Endodermal cell (in vitro differentiated cells): Measurements from ENCODE around the gene TBL1X. TPM values are rescaled to one million over a fixed set of nuclear protein-coding genes. Genes with fewer than 3 reads are reported as not detected.

Experiments
- DNase-seq: peaks from one replicate; pipeline ENCODE4 v3.0.0-alpha.2; 2017
- H3K27ac ChIP-seq: 2 replicates; pipeline ENCODE4 v1.5.1; 2013; ENCODE audit warnings: mild to moderate bottlenecking, low read depth, low read length, moderate library complexity
- H3K27me3 ChIP-seq: 2 replicates; pipeline ENCODE4 v1.6.1; 2013; ENCODE audit warnings: mild to moderate bottlenecking, low read length, moderate library complexity; ENCODE audit not compliant: insufficient read depth, control insufficient read depth, poor library complexity, severe bottlenecking
- H3K36me3 ChIP-seq: 2 replicates; pipeline ENCODE4 v1.7.0; 2013; ENCODE audit warnings: mild to moderate bottlenecking, low read length, moderate library complexity; ENCODE audit not compliant: control insufficient read depth, insufficient read depth
- H3K4me1 ChIP-seq: one replicate; pipeline ENCODE4 v1.7.0; 2013; ENCODE audit warnings: low read length; ENCODE audit not compliant: control insufficient read depth, insufficient read depth
- H3K4me3 ChIP-seq: 2 replicates; pipeline ENCODE4 v1.5.1; 2013; ENCODE audit warnings: mild to moderate bottlenecking, low read length, moderate library complexity
- H3K9ac ChIP-seq: 2 replicates; pipeline ENCODE4 v1.6.1; 2013; ENCODE audit warnings: mild to moderate bottlenecking, low read length, moderate library complexity; ENCODE audit not compliant: poor library complexity, severe bottlenecking; ENCODE audit errors: extremely low read depth
- H3K9me3 ChIP-seq: 2 replicates; pipeline ENCODE4 v1.6.1; 2013; ENCODE audit warnings: mild to moderate bottlenecking, low read length, moderate library complexity; ENCODE audit not compliant: control insufficient read depth
- H3K27ac Mint-ChIP-seq: 2 replicates; pipeline ENCODE4 v1.8.0; 2020; ENCODE audit warnings: mixed read lengths
- H3K27me3 Mint-ChIP-seq: 2 replicates; pipeline ENCODE4 v1.8.0; 2021; ENCODE audit warnings: mild to moderate bottlenecking, mixed read lengths; ENCODE audit not compliant: insufficient read depth
- H3K36me3 Mint-ChIP-seq: 2 replicates; pipeline ENCODE4 v1.8.0; 2020; ENCODE audit warnings: low read depth, mixed read lengths
- H3K4me1 Mint-ChIP-seq: 2 replicates; pipeline ENCODE4 v1.8.0; 2020; ENCODE audit warnings: mixed read lengths
- H3K4me3 Mint-ChIP-seq: 2 replicates; pipeline ENCODE4 v1.8.0; 2020; ENCODE audit warnings: mild to moderate bottlenecking, moderate library complexity, mixed read lengths
- H3K9me3 Mint-ChIP-seq: 2 replicates; pipeline ENCODE4 v1.8.0; 2020; ENCODE audit warnings: mild to moderate bottlenecking, mixed read lengths
- WGBS, 2 experiments: methylation state at CpG; one replicate each; pipeline versions ENCODE4 v1.1.5 to v1.1.7; 2013; ENCODE audit warnings: missing lambda C conversion rate in 2 of 2, mixed read lengths in 1 of 2; ENCODE audit not compliant: insufficient coverage in 1 of 2, insufficient read length in 1 of 2; 5-methylcytosine and 5-hydroxymethylcytosine counted together
- total RNA-seq, 2 donors: library from RNA; stranded (reverse); fragmentation: NEBNext Ultra II Directional in 1 of 2; extraction: Animal tissue kit (Norgen Biotek cat#: 25700) in 1 of 2; gene quantifications; 2 replicates in 1 of 2; 3 replicates in 1 of 2; pipeline ENCODE4 v1.2.1, GENCODE V29; 2021
- TF ChIP-seq, protein P1 (sequence below): fragments of 200-600 bp; sonication (generic); conservative IDR thresholded peaks from 2 replicates; pipeline ENCODE4 v1.5.0; 2021; ENCODE audit warnings: antibody characterized with exemption, mild to moderate bottlenecking

Gene TBL1X
- total RNA-seq, 2 donors from 2014 or later, result 19.1 to 24.1 TPM

GRCh38 chrX:9500584-9500983 lies 35.7 kb downstream of the TBL1X start:
- no peaks in the 10 kb centered on the region for H3K27me3 Mint-ChIP-seq
- H3K36me3 Mint-ChIP-seq, result peaks cover 22% of the 10 kb centered on the region
- Histone ChIP-seq H3K9ac (no peak overlapping the region), H3K27me3 (no peaks in the 10 kb centered on the region), H3K4me3 (no peak overlapping the region), H3K9me3 (no peaks in the 10 kb centered on the region), H3K36me3 (no peaks in the 10 kb centered on the region), H3K4me1 (no peaks in the 10 kb centered on the region), H3K27ac (no peak overlapping the region)
- TF ChIP-seq, protein P1, sequence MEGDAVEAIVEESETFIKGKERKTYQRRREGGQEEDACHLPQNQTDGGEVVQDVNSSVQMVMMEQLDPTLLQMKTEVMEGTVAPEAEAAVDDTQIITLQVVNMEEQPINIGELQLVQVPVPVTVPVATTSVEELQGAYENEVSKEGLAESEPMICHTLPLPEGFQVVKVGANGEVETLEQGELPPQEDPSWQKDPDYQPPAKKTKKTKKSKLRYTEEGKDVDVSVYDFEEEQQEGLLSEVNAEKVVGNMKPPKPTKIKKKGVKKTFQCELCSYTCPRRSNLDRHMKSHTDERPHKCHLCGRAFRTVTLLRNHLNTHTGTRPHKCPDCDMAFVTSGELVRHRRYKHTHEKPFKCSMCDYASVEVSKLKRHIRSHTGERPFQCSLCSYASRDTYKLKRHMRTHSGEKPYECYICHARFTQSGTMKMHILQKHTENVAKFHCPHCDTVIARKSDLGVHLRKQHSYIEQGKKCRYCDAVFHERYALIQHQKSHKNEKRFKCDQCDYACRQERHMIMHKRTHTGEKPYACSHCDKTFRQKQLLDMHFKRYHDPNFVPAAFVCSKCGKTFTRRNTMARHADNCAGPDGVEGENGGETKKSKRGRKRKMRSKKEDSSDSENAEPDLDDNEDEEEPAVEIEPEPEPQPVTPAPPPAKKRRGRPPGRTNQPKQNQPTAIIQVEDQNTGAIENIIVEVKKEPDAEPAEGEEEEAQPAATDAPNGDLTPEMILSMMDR, result no peak
- H3K4me3 Mint-ChIP-seq, result no peak overlapping the region
- DNase-seq, result no peak
- WGBS, 2 experiments, result 94% methylated on average over 6 of the region's 6 CpGs; no CpG with 5 or more reads in 1 of the 2 experiments
- H3K27ac Mint-ChIP-seq, result no peak overlapping the region
- H3K9me3 Mint-ChIP-seq, result peaks cover 59% of the 10 kb centered on the region
- no peaks in the 10 kb centered on the region for H3K4me1 Mint-ChIP-seq

DNA sequence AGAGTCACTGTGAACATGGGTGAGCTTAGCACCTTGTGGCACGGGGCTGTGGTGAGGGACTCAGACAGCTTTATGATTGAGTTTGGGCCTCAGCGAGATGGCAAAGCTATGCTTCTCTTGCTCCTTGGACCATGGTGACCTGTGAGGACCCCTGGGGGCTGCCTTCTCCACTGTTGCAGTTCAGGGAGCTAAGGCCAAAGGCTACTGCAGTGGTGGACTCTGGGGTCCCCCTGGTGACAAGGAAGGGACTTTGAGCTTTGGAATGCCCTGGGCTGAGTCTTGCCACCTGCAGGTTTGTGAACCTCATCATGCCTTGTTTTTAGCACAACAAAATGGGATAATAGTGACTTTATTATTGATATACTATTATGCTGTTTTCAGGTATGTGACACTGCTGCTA lies 36.5 kb downstream of the TBL1X start:
- WGBS, 2 experiments, result 92% methylated on average over 2 of the region's 2 CpGs; no CpG with 5 or more reads in 1 of the 2 experiments
- Histone ChIP-seq H3K27me3 (no peaks in the 10 kb centered on the region), H3K9ac (no peak overlapping the region), H3K4me1 (no peaks in the 10 kb centered on the region), H3K4me3 (no peak overlapping the region), H3K36me3 (no peaks in the 10 kb centered on the region), H3K27ac (no peak overlapping the region), H3K9me3 (no peaks in the 10 kb centered on the region)
- TF ChIP-seq, protein P1, result peak; percentile 65
- peak; percentile 66 for DNase-seq
- peaks cover 28% of the 10 kb centered on the region for H3K36me3 Mint-ChIP-seq
- no peaks in the 10 kb centered on the region for H3K27me3 Mint-ChIP-seq
- H3K27ac Mint-ChIP-seq, result no peak overlapping the region
- no peaks in the 10 kb centered on the region for H3K4me1 Mint-ChIP-seq
- H3K9me3 Mint-ChIP-seq, result peaks cover 58% of the 10 kb centered on the region
- H3K4me3 Mint-ChIP-seq, result no peak overlapping the region

- H3K27me3 Mint-ChIP-seq, result no peaks in the 10 kb centered on the region
- Histone ChIP-seq H3K27ac (no peak overlapping the region), H3K36me3 (no peaks in the 10 kb centered on the region), H3K9ac (no peak overlapping the region), H3K4me3 (no peak overlapping the region), H3K27me3 (no peaks in the 10 kb centered on the region), H3K4me1 (no peaks in the 10 kb centered on the region), H3K9me3 (no peaks in the 10 kb centered on the region)
- no peak overlapping the region for H3K27ac Mint-ChIP-seq
- 85% methylated on average over 8 of the region's 8 CpGs; no CpG with 5 or more reads in 1 of the 2 experiments for WGBS, 2 experiments
- TF ChIP-seq, protein P1, result no peak
- no peak for DNase-seq
- no peaks in the 10 kb centered on the region for H3K4me1 Mint-ChIP-seq
- no peak overlapping the region for H3K4me3 Mint-ChIP-seq
- peaks cover 72% of the 10 kb centered on the region for H3K9me3 Mint-ChIP-seq
- H3K36me3 Mint-ChIP-seq, result peaks cover 31% of the 10 kb centered on the region
These were observed 38.4 kb downstream of the TBL1X start for GRCh38 chrX:9503261-9503660.
